ENCODE data around the gene PLEKHM1.
A peak's percentile ranks its signal among the peaks of the same experiment; 100 is the strongest.

Gene PLEKHM1

DNA sequence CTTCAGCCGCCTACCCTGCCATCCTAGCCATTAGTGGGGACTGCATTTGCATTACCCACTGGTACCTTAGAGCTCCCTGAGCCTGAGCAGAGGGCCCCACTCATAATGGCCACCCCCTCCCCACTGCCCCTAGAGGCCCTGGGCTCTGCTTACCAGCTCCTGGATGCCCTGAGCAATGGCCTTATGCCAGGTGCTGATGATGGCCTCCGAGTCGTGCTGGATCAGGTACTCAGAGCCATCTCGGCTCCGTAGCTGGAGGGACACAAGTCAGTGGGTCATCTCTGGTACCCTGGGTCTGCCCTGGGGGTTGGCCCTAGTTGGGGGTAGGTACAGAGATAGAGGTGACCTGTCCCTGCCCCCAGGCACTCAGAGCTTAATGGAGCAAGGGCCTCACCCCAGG lies 92.7 kb downstream of the PLEKHM1 start:
- no peak for DNase-seq

DNA sequence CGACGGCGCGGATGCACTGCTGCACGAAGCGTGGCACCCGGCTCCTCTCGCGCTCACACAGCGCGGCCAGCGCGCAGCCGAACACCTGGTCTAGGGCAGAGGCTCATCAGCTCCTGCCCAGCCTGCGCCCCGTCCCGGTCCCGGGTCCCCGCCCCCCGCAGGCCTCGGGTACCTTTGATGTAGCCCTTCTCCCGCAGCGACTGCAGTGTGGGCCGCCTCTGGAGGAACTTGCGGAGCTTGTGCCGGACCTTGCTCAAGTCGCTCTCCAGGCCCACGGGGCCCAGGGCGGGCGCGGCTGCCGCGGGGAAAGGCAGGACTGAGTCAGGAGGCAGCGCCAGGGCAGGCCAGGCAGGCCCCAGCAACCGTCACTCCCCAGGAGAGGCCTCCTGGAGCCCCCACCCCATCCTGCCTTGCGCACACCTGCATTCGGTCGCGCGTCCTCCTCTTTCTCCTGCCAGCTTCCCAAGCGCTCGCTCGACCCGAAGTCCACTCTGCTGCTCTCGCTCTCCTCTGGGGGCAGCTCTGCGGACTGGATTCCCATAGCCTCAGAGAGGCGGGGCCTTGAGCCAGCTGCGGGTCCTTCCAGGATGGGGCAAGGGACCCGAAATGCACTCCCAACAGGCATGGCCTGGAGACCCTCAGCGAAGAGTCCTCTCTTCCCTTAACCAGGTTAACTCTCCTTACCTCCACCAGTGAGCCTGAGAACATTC lies 93.9 kb downstream of the PLEKHM1 start:
- DNase-seq: no peak

DNA sequence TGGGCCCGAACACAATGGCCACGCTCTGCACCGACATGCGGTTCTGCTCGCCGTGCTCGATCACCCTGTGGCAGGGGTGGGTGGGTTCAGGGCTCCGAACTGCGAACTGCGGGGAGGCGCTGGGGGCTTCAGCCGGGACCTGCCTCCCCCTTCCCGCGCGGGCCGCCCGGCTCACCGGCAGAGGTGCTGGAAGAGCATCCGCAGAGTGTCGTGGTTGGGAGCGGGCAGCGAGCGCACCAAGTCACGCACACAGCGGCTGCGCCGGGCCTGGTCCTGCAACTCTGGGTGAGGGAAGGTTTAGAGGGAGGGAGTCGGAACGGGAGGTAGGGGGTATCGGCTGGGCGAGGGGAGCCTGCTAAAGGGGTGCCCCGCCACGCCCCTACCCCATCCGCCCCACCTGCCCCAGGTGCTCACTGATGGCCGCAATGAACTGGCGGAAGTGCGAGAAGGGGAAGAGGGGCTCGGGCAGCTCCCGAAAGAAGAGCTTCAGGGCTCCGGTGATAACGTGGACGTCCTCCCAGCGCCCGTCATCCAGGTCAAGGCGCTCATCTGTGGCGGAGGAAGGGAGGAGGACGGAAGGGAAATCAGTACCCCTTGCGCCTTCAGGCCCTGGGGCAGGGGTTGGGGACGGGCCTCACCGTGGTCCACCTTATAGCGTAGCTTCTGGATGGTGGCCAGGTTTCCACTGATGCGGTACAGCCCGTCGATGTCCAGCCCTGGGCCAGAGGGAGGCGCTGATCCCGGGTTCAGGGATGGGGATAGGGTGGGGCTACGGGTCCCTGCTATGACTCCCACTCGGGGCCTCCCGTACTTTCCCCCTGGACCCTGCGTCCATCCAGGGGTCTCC lies 94.7 kb downstream of the PLEKHM1 start:
- DNase-seq: no peak

DNA sequence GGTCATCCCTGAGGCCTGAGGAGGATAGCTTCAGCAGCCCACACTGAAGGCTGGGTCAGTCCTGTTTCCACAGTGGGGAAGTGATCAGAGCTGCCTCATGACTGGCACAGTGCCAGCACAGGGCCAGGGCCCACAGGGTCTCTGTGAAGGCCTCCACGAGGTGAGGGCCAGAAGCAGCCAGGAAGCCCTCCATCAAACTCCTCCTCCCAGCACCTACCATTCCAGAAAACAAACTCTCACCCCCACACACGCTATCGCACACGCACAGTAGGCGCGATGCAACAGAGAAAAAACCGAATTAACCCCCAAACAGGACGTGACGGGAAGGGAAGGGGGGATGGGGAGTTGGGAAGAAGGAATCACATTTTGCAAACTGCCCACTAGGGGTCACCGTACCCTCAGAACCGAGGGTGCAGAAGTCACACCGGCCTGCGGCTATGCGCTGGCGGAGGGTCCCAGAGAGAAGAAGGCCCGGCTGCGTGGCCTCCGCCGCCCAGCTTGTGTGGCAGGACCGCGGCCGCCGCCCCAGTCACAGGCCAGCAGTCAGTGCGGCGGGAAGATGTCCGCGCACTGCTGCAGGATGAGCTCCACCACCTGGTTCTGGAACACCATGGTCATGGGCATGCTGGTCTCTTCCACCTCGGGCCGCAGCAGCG lies 95.5 kb downstream of the PLEKHM1 start:
- DNase-seq: peak; percentile 26

DNA sequence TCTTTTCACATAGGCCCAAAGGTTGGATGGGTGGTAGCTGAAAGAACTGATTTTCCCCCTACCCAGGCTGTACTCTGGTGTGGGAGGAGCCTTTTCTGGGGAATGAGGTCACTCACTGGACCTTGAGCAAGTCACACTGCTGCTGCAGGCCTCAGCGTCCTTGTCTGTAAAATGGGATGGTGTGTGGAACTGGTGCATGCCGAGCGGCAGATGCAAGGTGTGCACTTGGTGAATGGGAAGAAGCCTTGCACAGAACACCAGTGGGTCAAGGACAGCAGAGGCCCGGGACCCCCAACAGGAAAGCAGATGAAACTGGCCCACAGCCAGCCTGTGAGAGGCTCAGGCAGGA lies 96.0 kb downstream of the PLEKHM1 start:
- no peak for DNase-seq

DNA sequence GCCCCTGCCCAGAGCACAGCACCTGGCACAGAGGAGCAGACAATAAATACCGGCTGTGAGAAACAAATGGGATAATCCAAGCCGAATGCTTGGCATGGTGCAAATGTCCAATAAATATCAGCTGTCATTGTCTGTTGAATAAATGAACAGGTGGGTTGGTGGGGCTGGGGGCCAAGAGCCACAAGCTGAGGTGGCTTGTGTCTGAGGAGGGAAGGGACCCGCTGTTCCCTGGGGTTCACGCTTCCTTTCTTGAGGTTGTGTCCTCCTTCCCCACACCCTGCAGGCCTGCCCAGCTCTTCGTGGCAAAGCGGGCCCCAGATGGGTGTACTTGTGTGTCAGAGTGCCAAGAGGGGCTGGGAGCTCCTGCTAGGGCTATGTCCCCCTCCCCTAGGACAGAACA lies 96.4 kb downstream of the PLEKHM1 start:
- DNase-seq: no peak

DNA sequence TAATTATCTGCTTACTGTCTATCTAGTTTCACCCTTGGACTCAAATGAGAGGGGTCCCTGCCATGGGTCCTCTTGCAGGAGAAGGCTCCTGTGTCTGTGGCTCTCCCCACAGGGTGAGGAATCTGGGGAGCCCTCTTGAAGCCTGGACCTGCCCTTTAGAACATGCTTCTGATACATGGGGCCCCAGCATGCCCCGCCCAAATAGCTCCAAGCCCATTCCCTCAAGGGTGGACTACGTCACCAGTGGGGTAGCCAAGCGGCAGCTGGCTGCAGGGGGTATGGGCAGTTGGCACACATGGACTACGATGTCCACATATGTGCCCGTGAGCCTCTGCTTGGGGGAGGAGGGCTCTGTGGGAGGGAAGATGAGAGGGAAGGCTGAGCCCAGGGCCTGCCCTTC lies 97.1 kb downstream of the PLEKHM1 start:
- DNase-seq: no peak

DNA sequence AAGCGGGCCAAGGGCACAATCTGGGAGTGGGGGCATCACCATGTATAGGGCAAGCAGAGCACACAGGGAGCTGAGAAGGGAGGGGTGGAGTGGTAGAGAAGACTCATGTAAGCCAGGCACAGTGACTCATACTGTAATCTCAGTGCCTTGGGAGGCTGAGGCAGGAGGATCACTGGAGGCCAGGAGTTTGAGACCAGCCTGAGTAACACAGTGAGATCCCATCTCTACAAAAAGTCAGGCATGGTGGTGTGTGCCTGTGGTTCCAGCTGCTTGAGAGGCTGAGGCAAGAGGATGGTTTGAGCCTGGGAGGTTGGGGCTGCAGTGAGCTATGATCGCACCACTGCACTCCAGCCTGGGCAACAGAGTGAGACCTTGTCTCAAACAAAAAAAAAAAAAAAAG lies 98.6 kb downstream of the PLEKHM1 start:
- no peak for DNase-seq

DNA sequence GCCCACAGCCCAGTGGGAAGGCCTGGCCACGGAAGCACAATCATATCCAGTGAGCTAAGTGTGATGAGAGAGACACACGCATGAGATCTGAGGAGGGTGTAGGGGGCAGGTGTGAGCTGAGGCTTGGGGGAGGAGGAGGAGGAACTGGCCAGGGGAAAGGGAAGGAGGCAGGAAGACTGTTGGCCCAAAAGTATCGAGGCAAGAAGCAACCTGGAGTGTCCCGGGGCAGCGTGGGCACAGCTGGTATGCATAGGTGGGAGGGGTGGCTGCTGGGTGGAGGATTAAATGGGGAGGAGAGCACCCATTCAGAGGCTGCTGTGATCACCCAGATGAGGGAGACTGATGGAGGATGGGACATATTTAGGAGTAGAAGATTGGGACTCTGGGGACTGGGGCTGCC lies 99.2 kb downstream of the PLEKHM1 start:
- no peak for DNase-seq

DNA sequence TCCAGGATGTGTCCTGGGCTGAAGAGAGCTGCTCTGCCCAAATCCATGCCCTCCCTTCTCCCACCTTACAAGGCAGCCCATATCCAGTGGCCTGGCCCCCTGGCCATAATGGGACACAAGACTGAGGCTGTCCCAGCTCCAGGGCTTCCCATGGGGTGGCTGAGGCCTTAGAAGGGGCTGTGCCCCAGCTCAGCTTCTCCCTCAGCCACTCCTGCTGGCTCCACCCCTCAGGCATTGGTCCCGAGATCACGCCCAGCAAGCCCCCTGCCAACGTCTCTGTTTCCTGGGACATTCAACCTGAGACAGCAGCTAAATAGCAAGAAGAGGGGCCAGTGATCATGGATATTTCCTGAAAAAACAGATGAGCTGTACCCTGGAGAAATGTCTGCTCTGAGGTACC lies 101.2 kb downstream of the PLEKHM1 start:
- no peak for DNase-seq

DNA sequence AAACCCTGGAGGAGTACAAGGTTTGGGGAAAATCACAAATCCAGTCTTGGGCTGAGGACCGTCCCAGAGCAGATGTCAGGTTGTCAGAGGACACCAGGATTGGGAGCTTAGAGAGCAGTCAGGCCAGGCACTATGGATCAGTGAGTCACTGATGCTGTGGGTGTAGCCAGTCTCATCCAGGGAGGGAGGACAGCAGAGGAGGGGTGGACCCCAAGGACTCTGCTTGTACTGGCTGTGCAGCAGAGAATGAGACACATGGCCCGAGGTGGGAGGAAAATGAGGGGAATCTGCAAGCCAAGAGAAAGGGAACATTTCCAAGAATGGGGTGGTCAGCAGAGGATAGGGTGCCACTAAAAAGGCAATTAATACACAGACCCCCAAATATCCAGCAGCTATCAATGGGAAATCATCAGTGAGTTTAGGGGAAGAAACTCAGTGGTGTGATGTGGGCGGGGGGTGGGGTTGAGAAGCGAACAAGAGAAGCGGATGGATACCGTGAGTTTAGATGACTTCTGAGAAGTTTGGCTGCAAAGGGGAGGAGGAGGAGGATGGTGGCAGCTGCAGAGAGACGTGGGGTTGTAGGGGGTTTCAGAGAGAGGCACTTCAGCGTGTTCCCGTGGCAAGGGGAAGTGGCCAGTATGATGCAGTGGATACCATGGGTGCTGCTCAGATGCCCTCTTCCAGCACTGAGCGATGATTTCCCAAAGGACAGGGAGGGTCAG lies 101.8 kb downstream of the PLEKHM1 start:
- no peak for DNase-seq

DNA sequence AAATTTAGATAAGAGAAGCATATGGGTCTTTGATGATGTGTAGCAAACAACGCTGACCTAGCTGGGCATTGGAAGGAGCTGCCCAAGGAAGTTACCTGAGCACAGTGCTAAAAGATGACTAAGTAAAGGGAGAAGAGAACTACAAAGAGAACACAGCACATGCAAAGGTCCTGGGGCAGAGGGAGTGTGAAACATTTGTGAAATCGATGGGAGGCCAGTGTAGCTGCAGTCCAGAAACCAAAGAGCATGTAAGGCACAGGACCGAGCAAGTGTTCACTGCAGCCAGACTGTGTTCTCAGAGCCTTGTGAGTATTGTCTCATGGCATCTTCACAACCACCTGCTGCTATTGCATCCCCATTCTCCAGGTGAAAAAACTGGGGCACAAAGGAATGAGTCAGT lies 102.8 kb downstream of the PLEKHM1 start:
- DNase-seq: no peak

DNA sequence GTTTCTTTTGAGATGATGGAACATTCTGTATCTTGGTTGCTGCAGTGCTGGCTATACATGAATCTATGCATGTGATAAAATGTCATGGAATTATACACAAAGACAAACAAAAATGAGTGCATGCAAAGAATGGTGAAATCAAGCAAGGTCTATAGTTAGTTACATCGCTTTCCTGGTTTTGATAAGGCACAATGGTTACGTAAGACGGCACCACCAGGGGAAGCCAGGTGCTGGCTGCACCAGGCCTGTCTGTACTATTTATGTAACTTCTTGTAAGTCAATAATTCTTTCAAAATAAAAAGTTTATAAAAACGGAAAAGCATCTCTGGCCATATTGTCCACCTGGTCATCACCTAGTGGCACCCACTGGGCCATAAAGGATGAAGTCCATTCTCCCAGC lies 104.3 kb downstream of the PLEKHM1 start:
- DNase-seq: no peak
